H9 (cell line): ENCODE measurements around the gene SEH1L. TPM values are rescaled to one million over a fixed set of nuclear protein-coding genes. Genes with fewer than 3 reads are reported as not detected.

Experiments
- DNase-seq: peaks from one replicate; pipeline ENCODE4 v3.0.0-alpha.2; 2017
- H2AFZ ChIP-seq: one replicate; pipeline ENCODE4 v1.6.1; 2013; ENCODE audit warnings: mild to moderate bottlenecking, low read length, control low read depth, moderate library complexity
- H2AK5ac ChIP-seq: 2 replicates; pipeline ENCODE4 v1.6.1; 2013; ENCODE audit warnings: low read length, control low read depth, mixed read lengths; ENCODE audit not compliant: insufficient read length
- H2BK120ac ChIP-seq: one replicate; pipeline ENCODE4 v1.6.1; 2013; ENCODE audit warnings: low read depth, mild to moderate bottlenecking, low read length, control low read depth, inconsistent platforms; ENCODE audit not compliant: poor library complexity, severe bottlenecking
- H2BK12ac ChIP-seq: 2 replicates; pipeline ENCODE4 v1.6.1; 2013; ENCODE audit warnings: low read length, control low read depth, mixed read lengths, low read depth; ENCODE audit not compliant: insufficient read length
- H2BK15ac ChIP-seq: 2 replicates; pipeline ENCODE4 v1.6.1; 2013; ENCODE audit warnings: low read depth, low read length, control low read depth
- H2BK20ac ChIP-seq: one replicate; pipeline ENCODE4 v1.6.1; 2013; ENCODE audit warnings: low read depth, mild to moderate bottlenecking, low read length, control low read depth, inconsistent platforms; ENCODE audit not compliant: poor library complexity, severe bottlenecking
- H2BK5ac ChIP-seq: 2 replicates; pipeline ENCODE4 v1.6.1; 2013; ENCODE audit warnings: low read length, control low read depth, mixed read lengths; ENCODE audit not compliant: insufficient read length
- H3K14ac ChIP-seq: 2 replicates; pipeline ENCODE4 v1.6.1; 2013; ENCODE audit warnings: low read length, control low read depth; ENCODE audit not compliant: insufficient read depth
- H3K18ac ChIP-seq: 2 replicates; pipeline ENCODE4 v1.6.1; 2013; ENCODE audit warnings: low read depth, mild to moderate bottlenecking, mixed read lengths, low read length, control low read depth; ENCODE audit not compliant: insufficient read length
- H3K23ac ChIP-seq: 2 replicates; pipeline ENCODE4 v1.6.1; 2013; ENCODE audit warnings: low read length, control low read depth, mixed read lengths, low read depth; ENCODE audit not compliant: insufficient read length
- H3K23me2 ChIP-seq: 2 replicates; pipeline ENCODE4 v1.6.1; 2013; ENCODE audit warnings: low read depth, mild to moderate bottlenecking, mixed read lengths, low read length, control low read depth; ENCODE audit not compliant: insufficient read length, poor library complexity, severe bottlenecking
- H3K27ac ChIP-seq: 2 replicates; pipeline ENCODE4 v1.5.1; 2013; ENCODE audit warnings: low read length, control low read depth, mixed read lengths, low read depth; ENCODE audit not compliant: insufficient read length
- H3K27me3 ChIP-seq: 2 replicates; pipeline ENCODE4 v1.6.1; 2013; ENCODE audit warnings: low read length, control low read depth, inconsistent platforms; ENCODE audit not compliant: insufficient read depth
- H3K4ac ChIP-seq: 2 replicates; pipeline ENCODE4 v1.6.1; 2013; ENCODE audit warnings: low read depth, mild to moderate bottlenecking, control low read depth, inconsistent platforms, low read length, moderate library complexity
- H3K4me1 ChIP-seq: 2 replicates; pipeline ENCODE4 v1.6.1; 2013; ENCODE audit warnings: low read length, control low read depth, inconsistent platforms; ENCODE audit not compliant: insufficient read depth
- H3K4me2 ChIP-seq: 2 replicates; pipeline ENCODE4 v1.6.1; 2013; ENCODE audit warnings: low read length, control low read depth, mixed read lengths; ENCODE audit not compliant: insufficient read length, insufficient read depth
- H3K56ac ChIP-seq: 2 replicates; pipeline ENCODE4 v1.6.1; 2013; ENCODE audit warnings: low read depth, mild to moderate bottlenecking, mixed read lengths, low read length, control low read depth; ENCODE audit not compliant: insufficient read length
- H3K79me1 ChIP-seq: 2 replicates; pipeline ENCODE4 v1.6.1; 2013; ENCODE audit warnings: low read depth, mild to moderate bottlenecking, moderate library complexity, low read length, control low read depth, inconsistent platforms; ENCODE audit not compliant: insufficient read depth, poor library complexity, severe bottlenecking
- H3K79me2 ChIP-seq: 2 replicates; pipeline ENCODE4 v1.6.1; 2013; ENCODE audit warnings: low read length, control low read depth, inconsistent platforms; ENCODE audit not compliant: insufficient read depth
- H3K9ac ChIP-seq: 2 replicates; pipeline ENCODE4 v1.6.1; 2013; ENCODE audit warnings: low read length, control low read depth, mixed read lengths; ENCODE audit not compliant: insufficient read length; ENCODE audit errors: extremely low read depth
- H3K9me3 ChIP-seq: one replicate; pipeline ENCODE4 v1.6.1; 2013; ENCODE audit warnings: low read depth, low read length, inconsistent platforms; ENCODE audit not compliant: control insufficient read depth
- H3T11ph ChIP-seq: one replicate; pipeline ENCODE4 v1.6.1; 2013; ENCODE audit warnings: mild to moderate bottlenecking, low read length, control low read depth, inconsistent platforms
- H4K20me1 ChIP-seq: one replicate; pipeline ENCODE4 v1.6.1; 2013; ENCODE audit not compliant: control insufficient read depth, insufficient read length, insufficient read depth
- H4K5ac ChIP-seq: 2 replicates; pipeline ENCODE4 v1.6.1; 2013; ENCODE audit warnings: low read depth, mild to moderate bottlenecking, mixed read lengths, low read length, control low read depth; ENCODE audit not compliant: insufficient read length
- H4K8ac ChIP-seq: replicated peaks from 2 replicates; pipeline ENCODE4 v1.6.1; 2013; ENCODE audit warnings: low read length, control low read depth, mixed read lengths, low read depth; ENCODE audit not compliant: insufficient read length
- H4K91ac ChIP-seq: 2 replicates; pipeline ENCODE4 v1.6.1; 2013; ENCODE audit warnings: low read depth, mild to moderate bottlenecking, moderate library complexity, mixed read lengths, low read length, control low read depth; ENCODE audit not compliant: insufficient read length
- H3K27ac Mint-ChIP-seq, 3 experiments: 2 replicates in 2 of 3; 3 replicates in 1 of 3; pipeline ENCODE4 v1.8.0; 2020 to 2021; ENCODE audit warnings: mixed read lengths in 3 of 3, mild to moderate bottlenecking in 1 of 3, moderate library complexity in 1 of 3
- H3K27me3 Mint-ChIP-seq: 2 replicates; pipeline ENCODE4 v1.8.0; 2021; ENCODE audit warnings: low read depth, mild to moderate bottlenecking, moderate library complexity, mixed read lengths
- H3K36me3 Mint-ChIP-seq, 3 experiments: 2 replicates in 2 of 3; 3 replicates in 1 of 3; pipeline ENCODE4 v1.8.0; 2020 to 2021; ENCODE audit warnings: low read depth in 3 of 3, mixed read lengths in 3 of 3; ENCODE audit not compliant: insufficient read depth in 1 of 3
- H3K4me1 Mint-ChIP-seq, 2 experiments: 2 replicates each; pipeline ENCODE4 v1.8.0; 2020; ENCODE audit warnings: mixed read lengths in 2 of 2
- H3K4me3 Mint-ChIP-seq, 2 experiments: 2 replicates in 1 of 2; 3 replicates in 1 of 2; pipeline ENCODE4 v1.8.0; 2020 to 2021; ENCODE audit warnings: mild to moderate bottlenecking in 2 of 2, mixed read lengths in 2 of 2, moderate library complexity in 1 of 2
- H3K9me3 Mint-ChIP-seq, 2 experiments: 2 replicates in 1 of 2; 3 replicates in 1 of 2; pipeline ENCODE4 v1.8.0; 2020; ENCODE audit warnings: mild to moderate bottlenecking in 2 of 2, mixed read lengths in 2 of 2, moderate library complexity in 1 of 2
- CTCF ChIP-seq: fragments of 200-600 bp; sonication (generic); conservative IDR thresholded peaks from 3 replicates; pipeline ENCODE4 v1.8.0; 2021; ENCODE audit warnings: antibody characterized with exemption, mild to moderate bottlenecking
- WGBS: extraction: QIAGEN DNeasy Blood & Tissue Kit; methylation state at CpG from one replicate; pipeline ENCODE4 v1.1.7; 2013; ENCODE audit warnings: missing lambda C conversion rate, low lambda C conversion rate, mixed read lengths; ENCODE audit not compliant: insufficient read length; ENCODE audit errors: extremely low coverage; 5-methylcytosine and 5-hydroxymethylcytosine counted together
- total RNA-seq: library from RNA; stranded (reverse); gene quantifications from 2 replicates; pipeline ENCODE4 v1.2.1, GENCODE V29; 2021

The SEH1L gene
- total RNA-seq, 1 experiment from 2014 or later, result 97.2 TPM

GRCh38 chr18:12995424-12995823 lies 47.6 kb downstream of the SEH1L start:
- Histone ChIP-seq H3K4me2 (no peak overlapping the region), H2BK20ac (no peak overlapping the region), H4K91ac (no peak overlapping the region), H2AFZ (no peak overlapping the region), H3K79me2 (peaks cover 26% of the 10 kb centered on the region; the same call in 1 of the 2 replicates), H3K27ac (no peak overlapping the region), H4K5ac (no peak overlapping the region), H3T11ph (no peak overlapping the region), H3K79me1 (peaks cover 5% of the 10 kb centered on the region), H3K14ac (no peak overlapping the region), H3K9me3 (no peaks in the 10 kb centered on the region), H3K18ac (no peak overlapping the region), H3K4ac (no peak overlapping the region), H4K8ac (no peak overlapping the region), H3K27me3 (no peaks in the 10 kb centered on the region), H4K20me1 (no peaks in the 10 kb centered on the region), H3K56ac (no peak overlapping the region), H3K4me1 (peaks cover 5% of the 10 kb centered on the region; the same call in 1 of the 2 replicates), H2BK5ac (no peak overlapping the region), H3K23ac (no peak overlapping the region), H3K23me2 (no peaks in the 10 kb centered on the region), H3K9ac (no peak overlapping the region), H2BK12ac (no peak overlapping the region), H2BK15ac (no peak overlapping the region), H2BK120ac (no peak overlapping the region), H2AK5ac (no peak overlapping the region)
- H3K27ac Mint-ChIP-seq, result no peak overlapping the region
- no CpG with 5 or more reads among the region's 2 CpGs for WGBS
- peaks cover 0 to 3% of the 10 kb centered on the region in 2 experiments; a peak in 2 of 4 replicates for H3K4me1 Mint-ChIP-seq
- H3K9me3 Mint-ChIP-seq, result no peaks in the 10 kb centered on the region; a peak in 1 of 5 replicates
- no peak for TF ChIP-seq CTCF
- no peaks in the 10 kb centered on the region for H3K27me3 Mint-ChIP-seq
- H3K36me3 Mint-ChIP-seq, result peaks cover 0 to 4% (median 0%) of the 10 kb centered on the region in 3 experiments; a peak in 1 of 7 replicates
- DNase-seq, result no peak
- H3K4me3 Mint-ChIP-seq, result no peak overlapping the region
